HG03045 (cell line): Measurements from ENCODE around the gene POLR1A.
"Not testable (repeated sequence)": the region's sequence is repeated elsewhere in the genome, so short reads cannot be mapped to it uniquely, and the experiment has no call there.

Source experiments
- ATAC-seq: cut with Tn5 transposase; IDR thresholded peaks from one replicate; pipeline ENCODE4 v1.9.1; 2021; ENCODE audit warnings: mild to moderate bottlenecking, moderate library complexity; ENCODE audit not compliant: unreplicated experiment

Gene POLR1A

GRCh38 chr2:86000131-86000937 lies 105.4 kb downstream of the POLR1A start:
- ATAC-seq, result no peak

- peak; percentile 81 for ATAC-seq
These were observed 106.4 kb downstream of the POLR1A start for GRCh38 chr2:85999061-85999831.

DNA sequence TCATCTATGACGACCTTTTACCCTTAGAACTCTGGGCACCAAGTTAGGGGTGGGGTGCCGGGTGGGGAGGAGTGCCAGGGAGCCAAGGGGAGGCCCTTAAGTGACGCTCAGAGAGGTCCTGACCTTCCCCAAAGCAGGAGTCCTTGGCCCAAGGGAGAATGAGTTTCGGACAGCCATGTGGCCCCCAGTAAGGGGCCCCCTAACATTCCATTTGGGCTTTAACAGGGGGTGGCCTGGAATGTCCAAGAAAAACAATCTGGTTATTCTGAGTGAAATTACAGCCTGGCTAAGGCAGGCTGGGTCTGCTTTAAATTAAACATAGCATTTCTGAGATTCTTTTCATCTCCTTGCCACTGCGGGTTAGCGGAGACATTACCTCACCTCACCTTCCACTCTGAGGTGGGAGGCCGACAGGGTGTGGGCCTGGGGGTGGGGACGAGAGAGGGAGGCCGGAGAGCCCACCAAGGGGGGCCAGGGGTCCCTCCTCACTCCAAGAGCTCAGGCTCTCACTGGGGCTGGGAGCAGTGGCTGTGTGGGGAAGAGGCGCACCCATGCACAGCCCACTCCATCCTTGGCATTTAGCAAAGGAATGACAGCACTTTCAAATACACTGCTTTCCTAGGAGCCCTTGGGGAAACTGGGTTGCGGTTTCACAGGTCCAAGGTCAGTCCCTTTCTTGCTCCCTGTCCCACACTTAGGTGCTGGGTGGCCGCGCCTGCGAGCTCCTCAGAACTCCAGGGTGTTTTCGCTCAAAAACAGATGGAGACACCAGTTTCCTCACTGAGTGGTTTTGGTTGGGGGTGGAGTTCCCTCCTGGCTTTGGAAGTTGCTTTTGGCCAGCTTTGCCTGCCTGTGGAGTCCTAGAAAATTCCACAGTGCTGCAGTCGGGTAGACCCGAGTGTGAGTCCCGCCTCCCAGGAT lies 107.4 kb downstream of the POLR1A start:
- ATAC-seq, result no peak

- no peak for ATAC-seq
These were observed 108.4 kb downstream of the POLR1A start for GRCh38 chr2:85997017-85997970.

GRCh38 chr2:85996591-85996990 lies 109.1 kb downstream of the POLR1A start:
- ATAC-seq, result no peak

DNA sequence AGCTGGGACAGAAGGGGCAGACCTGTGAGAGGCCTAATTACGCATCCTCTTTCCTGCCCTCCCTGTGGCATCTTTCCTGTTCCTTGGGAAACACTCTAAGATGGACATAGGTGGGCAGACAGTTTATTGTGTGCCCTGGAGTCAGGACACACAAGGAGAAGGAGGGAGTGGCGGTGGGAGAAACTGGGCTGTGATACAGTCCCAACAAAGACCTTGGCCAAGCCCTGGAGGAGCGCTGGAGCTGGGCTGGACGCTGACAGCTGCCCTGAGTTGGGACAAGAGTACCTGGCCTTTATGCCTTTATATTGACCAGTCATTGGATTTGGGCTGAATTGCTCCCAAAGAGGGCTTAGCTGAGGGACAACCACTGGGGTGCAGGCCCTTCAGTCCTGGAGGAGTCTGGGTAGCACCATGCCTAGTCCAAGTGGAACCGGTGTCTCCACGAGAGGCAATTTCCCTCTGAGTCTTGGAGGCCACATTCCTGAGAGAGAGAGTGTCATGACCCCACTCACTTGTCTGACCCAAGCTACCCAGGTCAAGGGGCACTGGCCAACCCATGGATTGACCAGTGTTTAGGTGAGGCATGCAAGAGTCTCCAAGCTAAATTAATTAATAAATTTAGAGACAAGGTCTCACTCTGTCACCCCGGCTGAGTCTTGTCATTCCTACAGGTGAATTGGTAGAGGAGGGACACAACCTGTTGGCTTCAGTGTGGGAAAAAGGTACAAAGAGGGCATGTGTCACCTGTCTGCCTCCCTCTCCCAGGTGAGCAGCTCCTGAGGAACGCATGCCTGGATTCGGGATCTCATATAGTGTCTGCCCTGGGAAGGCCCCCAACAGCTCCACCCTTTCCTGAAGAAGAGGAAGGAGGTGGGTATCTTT lies 109.8 kb downstream of the POLR1A start:
- no peak for ATAC-seq

GRCh38 chr2:85994897-85995647 lies 110.6 kb downstream of the POLR1A start:
- no peak for ATAC-seq

GRCh38 chr2:85994421-85994777 lies 111.3 kb downstream of the POLR1A start:
- ATAC-seq, result peak; percentile 10

DNA sequence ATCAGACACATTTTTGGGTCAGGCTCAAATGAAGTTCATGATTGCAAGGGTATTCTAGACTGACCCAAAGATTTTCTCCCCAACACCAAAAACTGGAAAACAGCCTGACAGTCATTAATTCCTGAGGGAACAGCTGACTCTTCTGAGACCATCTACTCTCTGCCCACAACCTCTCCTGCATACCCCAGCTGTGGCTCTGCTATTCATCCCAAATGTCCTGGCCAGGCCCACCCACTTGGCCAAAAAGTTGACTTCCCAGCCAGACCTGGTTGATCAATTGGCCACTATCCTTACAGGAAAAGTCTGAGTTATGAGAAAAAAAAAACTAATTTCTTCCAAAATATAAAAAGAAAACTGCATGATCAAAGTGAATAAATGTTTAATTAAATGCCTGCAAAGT lies 113.1 kb downstream of the POLR1A start:
- no peak for ATAC-seq

DNA sequence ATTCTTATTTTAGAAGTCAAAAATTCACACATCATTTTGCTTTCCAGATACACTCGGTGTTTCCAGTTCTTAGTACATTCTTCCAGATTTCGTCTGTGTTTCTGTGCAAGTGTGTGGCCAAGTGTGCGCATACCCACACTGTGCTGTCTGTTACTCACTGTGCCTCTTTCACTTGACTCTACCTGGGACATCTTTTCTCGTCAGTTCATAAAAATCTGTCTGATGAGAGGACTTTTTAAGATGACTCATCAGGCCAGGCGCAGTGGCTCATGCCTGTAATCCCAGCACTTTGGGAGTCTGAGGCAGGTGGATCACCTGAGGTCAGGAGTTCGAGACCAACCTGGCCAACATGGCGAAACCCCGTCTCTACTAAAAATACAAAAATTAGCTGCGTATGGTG lies 113.6 kb downstream of the POLR1A start:
- ATAC-seq, result not testable (repeated sequence)

- no peak for ATAC-seq
These were observed 115.6 kb downstream of the POLR1A start for GRCh38 chr2:85990084-85990483.

GRCh38 chr2:85989288-85989865 lies 116.3 kb downstream of the POLR1A start:
- ATAC-seq, result no peak

DNA sequence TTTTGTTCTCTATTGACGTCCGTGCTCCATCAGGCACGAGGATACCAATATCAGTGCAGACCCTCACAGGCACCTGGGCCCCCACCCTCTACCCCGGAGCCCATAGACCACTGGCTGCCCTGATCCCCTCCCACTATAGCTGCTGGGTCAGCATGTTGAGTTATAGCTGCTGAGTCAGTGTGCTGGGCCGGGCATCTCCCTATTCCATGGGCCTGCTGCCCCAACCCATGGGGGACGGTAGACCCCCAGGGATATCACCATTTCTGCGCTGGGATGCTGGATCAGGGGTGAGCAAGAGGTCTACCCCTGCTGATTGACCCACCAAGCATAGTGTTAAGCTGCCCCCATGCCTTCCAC lies 116.8 kb downstream of the POLR1A start:
- no peak for ATAC-seq

DNA sequence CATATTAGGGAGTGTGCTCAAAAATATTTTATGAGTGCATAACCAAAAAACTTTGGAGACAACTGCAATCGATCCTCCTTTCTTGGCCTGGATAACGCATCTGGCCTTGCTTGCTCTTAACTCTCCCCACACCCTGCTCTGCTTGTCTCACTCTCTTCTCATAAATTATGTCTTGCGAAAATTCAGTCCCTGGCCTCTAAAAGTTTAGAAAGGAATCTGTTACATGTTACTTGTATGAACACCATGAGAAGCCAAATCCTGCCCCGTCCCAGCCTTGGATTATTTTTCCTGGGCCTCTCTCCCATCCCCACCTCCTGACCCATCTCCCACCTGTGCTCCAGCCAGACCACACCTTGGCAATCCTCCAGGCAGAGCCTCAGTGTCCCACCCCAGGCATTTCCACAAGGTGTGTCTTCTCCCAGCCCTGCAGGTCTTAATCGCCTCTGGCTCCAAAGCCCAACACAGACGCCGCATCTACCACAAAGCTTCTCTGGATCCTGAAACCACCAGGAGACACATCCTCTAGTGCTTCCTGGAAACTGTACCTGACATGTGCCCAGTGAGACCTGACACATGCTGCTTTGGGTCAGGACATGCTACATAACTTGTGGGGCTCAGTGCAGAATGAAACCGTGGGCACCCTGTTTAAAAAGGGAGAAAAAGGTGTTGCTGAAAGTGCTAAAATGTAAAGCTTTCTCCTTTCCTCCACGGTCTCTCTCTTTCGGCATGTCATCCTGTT lies 117.3 kb downstream of the POLR1A start:
- ATAC-seq, result no peak

DNA sequence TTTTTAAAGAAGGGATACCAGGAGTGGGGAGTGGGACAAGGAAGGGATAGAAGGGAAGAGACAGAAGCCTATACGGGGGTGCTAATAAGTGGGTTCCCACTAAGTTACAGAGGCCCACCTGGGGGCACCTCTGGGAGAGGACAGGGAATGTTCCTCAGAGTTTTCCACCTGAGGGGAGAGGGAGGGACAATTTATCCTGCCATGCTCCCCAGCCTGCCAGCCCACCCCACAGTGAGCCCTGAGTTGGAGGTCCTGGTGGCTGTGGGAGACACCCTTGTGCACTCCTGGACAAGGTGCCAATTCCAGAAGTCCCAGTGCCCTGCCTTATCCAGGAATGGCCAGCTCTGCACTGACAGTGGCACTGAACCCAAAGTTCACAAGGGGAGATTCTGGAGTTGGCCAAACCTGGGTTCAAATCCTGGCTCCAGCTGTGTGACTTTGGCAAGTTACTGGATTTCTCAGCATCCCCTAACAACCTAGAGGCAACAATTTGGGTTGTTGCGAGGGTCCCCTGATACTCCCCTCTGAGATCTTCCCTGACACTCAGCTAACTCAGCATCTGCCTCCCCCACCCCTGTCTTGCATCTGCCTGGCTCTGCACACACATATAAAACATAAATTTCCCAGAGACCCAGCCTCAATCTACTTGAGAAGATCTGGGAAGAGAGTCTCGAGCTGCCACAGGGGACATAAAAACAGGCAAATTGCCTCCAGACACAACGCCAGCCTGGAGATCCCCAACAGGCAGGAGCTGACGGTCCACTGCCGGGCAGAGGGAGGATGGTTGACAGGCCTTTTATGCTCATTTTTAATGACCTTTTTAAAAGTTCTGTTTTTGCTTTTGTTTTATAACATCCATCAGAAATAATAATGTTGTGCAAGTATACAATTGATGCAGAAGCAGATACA lies 118.2 kb downstream of the POLR1A start:
- ATAC-seq, result no peak

- ATAC-seq, result no peak
These were observed 119.6 kb downstream of the POLR1A start for GRCh38 chr2:85986121-85986520.
